Activated CD8-positive, alpha-beta memory T cell treated with anti-CD3 and anti-CD28 coated beads, Interleukin-2, amount 10 ng/mL, durations not matched to agents 7 days and 5 days (primary cell): Measurements from ENCODE around the gene RABGEF1. TPM values are rescaled to one million over a fixed set of nuclear protein-coding genes. Genes with fewer than 3 reads are reported as not detected.
"Not testable (repeated sequence)": the region's sequence is repeated elsewhere in the genome, so short reads cannot be mapped to it uniquely, and the experiment has no call there.

ENCODE experiments used
- ATAC-seq: fragments of 150-1000 bp; cut with Tn5 transposase; one replicate; pipeline ENCODE4 v1.10.0; 2021; ENCODE audit warnings: moderate library complexity
- CTCF ChIA-PET: fragments of 350-600 bp; sonication (Branson Sonifier 250); formaldehyde crosslinking; loops from one replicate; lab custom pipeline; 2021; ENCODE audit warnings: antibody characterized with exemption; lab: Charles Lee
- DNase-seq: peaks from one replicate; pipeline ENCODE4 v3.0.0-alpha.2; 2020
- H3K27ac Mint-ChIP-seq: one replicate; pipeline ENCODE4 v1.8.0; 2021; ENCODE audit warnings: mild to moderate bottlenecking, mixed read lengths
- H3K27me3 Mint-ChIP-seq: one replicate; pipeline ENCODE4 v1.8.0; 2021; ENCODE audit warnings: mixed read lengths
- H3K36me3 Mint-ChIP-seq: one replicate; pipeline ENCODE4 v1.8.0; 2021; ENCODE audit warnings: mild to moderate bottlenecking, mixed read lengths
- H3K4me1 Mint-ChIP-seq: one replicate; pipeline ENCODE4 v1.8.0; 2021; ENCODE audit warnings: mixed read lengths
- H3K4me3 Mint-ChIP-seq: one replicate; pipeline ENCODE4 v1.8.0; 2021; ENCODE audit warnings: mild to moderate bottlenecking, moderate library complexity, mixed read lengths
- H3K9me3 Mint-ChIP-seq: one replicate; pipeline ENCODE4 v1.8.0; 2022; ENCODE audit warnings: low read depth, mixed read lengths
- total RNA-seq, 2 experiments: library from RNA; stranded (reverse); gene quantifications; one replicate each; pipeline ENCODE4 v1.2.3, GENCODE V29; 2021

RABGEF1 gene
- total RNA-seq, 2 experiments from 2014 or later: 21.7 to 25.6 TPM

DNA sequence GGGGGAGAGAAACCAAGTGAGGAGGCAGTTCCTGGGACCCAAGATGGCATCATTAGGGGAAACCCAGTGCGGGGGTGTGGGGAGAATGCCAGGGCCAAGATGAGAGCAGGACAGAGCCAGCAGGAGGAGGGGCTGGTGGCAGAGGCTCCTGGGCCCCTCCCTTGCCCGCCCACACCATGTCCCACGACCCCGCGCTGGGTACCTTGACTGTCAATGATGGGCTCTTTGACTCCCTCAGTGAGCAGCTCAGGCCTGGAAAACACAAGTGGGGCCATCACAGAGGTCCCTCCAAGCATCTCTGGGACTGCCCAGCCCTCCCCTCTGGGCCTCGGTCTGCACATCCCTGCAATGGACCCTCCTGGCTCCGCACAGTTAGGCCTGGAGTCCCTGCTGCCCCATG, 75.4 kb downstream of the RABGEF1 start:
- DNase-seq: no peak
- no peak overlapping the region for H3K4me3 Mint-ChIP-seq
- H3K27me3 Mint-ChIP-seq: no peaks in the 10 kb centered on the region
- no peaks in the 10 kb centered on the region for H3K4me1 Mint-ChIP-seq
- H3K9me3 Mint-ChIP-seq: no peaks in the 10 kb centered on the region
- H3K27ac Mint-ChIP-seq: no peak overlapping the region
- H3K36me3 Mint-ChIP-seq: peaks cover 4% of the 10 kb centered on the region
- CTCF ChIA-PET: no interaction called here
- ATAC-seq: peak; percentile 20

- H3K4me1 Mint-ChIP-seq, H3K27me3 Mint-ChIP-seq, DNase-seq, H3K4me3 Mint-ChIP-seq, H3K27ac Mint-ChIP-seq, H3K36me3 Mint-ChIP-seq, H3K9me3 Mint-ChIP-seq, ATAC-seq: not testable (repeated sequence)
- CTCF ChIA-PET: interaction anchor here (1.6 kb wide), 1 partner anchor 37 kb away, joined by 3 read pairs; no protein-coding TSS in a partner anchor
These were observed 76.1 kb downstream of the RABGEF1 start for GRCh38 chr7:66816658-66817057.

GRCh38 chr7:66817208-66817795, 76.8 kb downstream of the RABGEF1 start:
- ATAC-seq, H3K27ac Mint-ChIP-seq, H3K36me3 Mint-ChIP-seq, H3K4me3 Mint-ChIP-seq, H3K9me3 Mint-ChIP-seq, H3K4me1 Mint-ChIP-seq, H3K27me3 Mint-ChIP-seq, DNase-seq: not testable (repeated sequence)
- CTCF ChIA-PET: interaction anchor here (1.6 kb wide), 1 partner anchor 36 kb away, joined by 3 read pairs; no protein-coding TSS in a partner anchor

GRCh38 chr7:66817956-66818355, 77.4 kb downstream of the RABGEF1 start:
- ATAC-seq, H3K4me3 Mint-ChIP-seq, H3K27me3 Mint-ChIP-seq, H3K36me3 Mint-ChIP-seq, H3K27ac Mint-ChIP-seq, H3K4me1 Mint-ChIP-seq, H3K9me3 Mint-ChIP-seq, DNase-seq: not testable (repeated sequence)
- CTCF ChIA-PET: interaction anchor here (0.7 to 1.6 kb wide), 2 partner anchors 35 to 178 kb away, joined by 3 read pairs; no protein-coding TSS in a partner anchor

DNA sequence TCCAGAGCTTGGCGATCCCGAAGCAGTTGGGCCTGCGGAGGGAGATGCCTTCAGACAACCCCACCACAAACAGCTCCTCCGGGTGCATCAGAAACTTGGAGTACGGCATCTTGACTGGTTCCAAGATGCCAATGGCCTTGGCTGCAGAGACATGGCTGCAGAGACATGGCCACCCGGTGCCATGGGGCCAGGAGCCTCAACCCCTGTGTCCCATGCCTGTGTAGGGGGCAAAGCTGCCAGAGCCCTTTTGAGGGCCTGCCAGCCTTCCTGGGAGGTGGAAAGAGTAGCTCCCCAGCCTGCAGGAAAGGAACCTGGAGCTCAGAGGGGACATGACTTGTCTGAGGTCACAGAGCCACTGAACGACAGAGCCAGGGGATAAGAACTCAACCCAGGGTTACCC, 83.5 kb downstream of the RABGEF1 start:
- no peaks in the 10 kb centered on the region for H3K4me1 Mint-ChIP-seq
- CTCF ChIA-PET: no interaction called here
- H3K27ac Mint-ChIP-seq: no peak overlapping the region
- no peaks in the 10 kb centered on the region for H3K36me3 Mint-ChIP-seq
- no peak for DNase-seq
- H3K9me3 Mint-ChIP-seq: no peaks in the 10 kb centered on the region
- no peak for ATAC-seq
- H3K4me3 Mint-ChIP-seq: no peak overlapping the region
- no peaks in the 10 kb centered on the region for H3K27me3 Mint-ChIP-seq

DNA sequence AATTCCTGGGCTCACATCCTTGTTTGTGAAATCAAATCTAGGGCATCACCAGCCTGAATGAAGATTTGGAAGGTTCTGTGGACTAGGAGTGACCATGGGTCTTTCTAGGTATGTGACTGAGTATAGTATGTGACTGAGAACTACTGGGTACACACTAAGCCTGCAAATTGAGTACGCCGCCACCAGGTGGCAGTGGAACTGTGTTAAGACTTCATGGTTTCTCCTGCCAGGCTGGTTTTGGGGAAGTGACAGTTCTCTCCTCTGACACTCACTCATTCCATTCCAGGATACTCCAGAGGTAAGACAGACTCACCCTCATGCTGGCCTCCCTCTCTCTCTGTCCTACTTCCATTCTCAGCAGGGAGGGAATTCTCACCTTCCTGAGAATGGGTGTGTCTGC, 85.0 kb downstream of the RABGEF1 start:
- H3K27me3 Mint-ChIP-seq, H3K27ac Mint-ChIP-seq, H3K9me3 Mint-ChIP-seq, CTCF ChIA-PET, H3K36me3 Mint-ChIP-seq, H3K4me3 Mint-ChIP-seq, H3K4me1 Mint-ChIP-seq: not testable (repeated sequence)
- peak; percentile 46 for DNase-seq
- ATAC-seq: peak; percentile 36

GRCh38 chr7:66826649-66827048, 86.1 kb downstream of the RABGEF1 start:
- no peak overlapping the region for H3K27ac Mint-ChIP-seq
- CTCF ChIA-PET: no interaction called here
- no peak for ATAC-seq
- no peaks in the 10 kb centered on the region for H3K9me3 Mint-ChIP-seq
- no peaks in the 10 kb centered on the region for H3K4me1 Mint-ChIP-seq
- no peaks in the 10 kb centered on the region for H3K27me3 Mint-ChIP-seq
- no peak overlapping the region for H3K4me3 Mint-ChIP-seq
- no peaks in the 10 kb centered on the region for H3K36me3 Mint-ChIP-seq
- DNase-seq: no peak

- DNase-seq, H3K9me3 Mint-ChIP-seq, H3K27me3 Mint-ChIP-seq, H3K27ac Mint-ChIP-seq, ATAC-seq, H3K4me3 Mint-ChIP-seq, H3K4me1 Mint-ChIP-seq, CTCF ChIA-PET, H3K36me3 Mint-ChIP-seq: not testable (repeated sequence)
These were observed 90.4 kb downstream of the RABGEF1 start for GRCh38 chr7:66830976-66831375.

GRCh38 chr7:66832531-66833351, 92.2 kb downstream of the RABGEF1 start:
- DNase-seq: no peak
- H3K4me1 Mint-ChIP-seq: no peaks in the 10 kb centered on the region
- CTCF ChIA-PET: no interaction called here
- no peak overlapping the region for H3K27ac Mint-ChIP-seq
- no peaks in the 10 kb centered on the region for H3K27me3 Mint-ChIP-seq
- ATAC-seq: no peak
- H3K9me3 Mint-ChIP-seq: no peaks in the 10 kb centered on the region
- H3K4me3 Mint-ChIP-seq: no peak overlapping the region
- H3K36me3 Mint-ChIP-seq: no peaks in the 10 kb centered on the region

DNA sequence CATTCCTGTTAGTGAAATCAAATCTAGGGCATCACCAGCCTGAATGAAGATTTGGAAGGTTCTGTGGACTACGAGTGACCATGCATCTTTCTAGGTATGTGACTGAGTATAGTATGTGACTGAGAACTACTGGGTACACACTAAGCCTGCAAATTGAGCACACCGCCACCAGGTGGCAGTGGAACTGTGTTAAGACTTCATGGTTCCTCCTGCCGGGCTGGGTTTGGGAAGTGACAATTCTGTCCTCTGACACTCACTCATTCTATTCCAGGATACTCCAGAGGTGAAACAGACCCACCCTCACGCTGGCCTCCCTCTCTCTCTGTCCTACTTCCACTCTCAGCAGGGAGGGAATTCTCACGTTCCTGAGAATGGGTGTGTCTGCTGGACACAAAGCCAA, 96.5 kb downstream of the RABGEF1 start:
- no peaks in the 10 kb centered on the region for H3K4me1 Mint-ChIP-seq
- CTCF ChIA-PET: interaction anchor here (1.9 kb wide), 1 partner anchor 68 kb away, joined by 7 read pairs; no protein-coding TSS in a partner anchor
- no peaks in the 10 kb centered on the region for H3K36me3 Mint-ChIP-seq
- H3K4me3 Mint-ChIP-seq: no peak overlapping the region
- ATAC-seq: peak; percentile 53
- no peaks in the 10 kb centered on the region for H3K27me3 Mint-ChIP-seq
- DNase-seq: peak; percentile 51
- H3K27ac Mint-ChIP-seq: no peak overlapping the region
- no peaks in the 10 kb centered on the region for H3K9me3 Mint-ChIP-seq

GRCh38 chr7:66837661-66838060, 97.1 kb downstream of the RABGEF1 start:
- H3K9me3 Mint-ChIP-seq: no peaks in the 10 kb centered on the region
- no peak for DNase-seq
- H3K4me3 Mint-ChIP-seq: no peak overlapping the region
- H3K4me1 Mint-ChIP-seq: no peaks in the 10 kb centered on the region
- no peak overlapping the region for H3K27ac Mint-ChIP-seq
- CTCF ChIA-PET: no interaction called here
- no peaks in the 10 kb centered on the region for H3K27me3 Mint-ChIP-seq
- no peak for ATAC-seq
- H3K36me3 Mint-ChIP-seq: no peaks in the 10 kb centered on the region

GRCh38 chr7:66839814-66840213, 99.3 kb downstream of the RABGEF1 start:
- CTCF ChIA-PET: interaction anchor here (1.2 to 1.4 kb wide), 2 partner anchors 65 to 157 kb away, joined by 3 read pairs; partner anchors contain the start of gene TYW1
- Mint-ChIP-seq H3K4me3 (no peak overlapping the region), H3K27ac (no peak overlapping the region), H3K27me3 (peaks cover 2% of the 10 kb centered on the region), H3K4me1 (peaks cover 11% of the 10 kb centered on the region), H3K36me3 (peaks cover 2% of the 10 kb centered on the region), H3K9me3 (no peaks in the 10 kb centered on the region)
- ATAC-seq (no peak), DNase-seq (no peak)

DNA sequence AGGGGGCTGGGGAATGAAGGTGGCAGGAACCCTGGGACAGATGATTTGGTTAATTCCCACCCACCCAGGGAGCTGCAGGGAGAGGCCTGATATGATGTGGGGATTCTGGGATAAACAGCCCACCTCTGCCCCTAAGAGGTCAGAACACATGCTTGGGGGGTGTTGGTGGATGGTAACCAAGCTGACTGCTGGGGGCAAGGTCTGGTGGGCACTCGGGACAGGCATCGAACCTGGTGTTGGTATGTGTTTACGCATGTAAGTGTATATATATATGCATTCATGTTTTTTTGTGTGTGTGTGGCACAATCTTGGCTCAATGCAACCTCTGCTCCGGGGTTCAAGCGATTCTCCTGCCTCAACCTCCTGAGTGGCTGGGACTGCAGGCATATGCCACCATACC, 99.8 kb downstream of the RABGEF1 start:
- Mint-ChIP-seq H3K4me1 (peaks cover 14% of the 10 kb centered on the region), H3K27me3 (peaks cover 2% of the 10 kb centered on the region), H3K9me3 (no peaks in the 10 kb centered on the region), H3K27ac (no peak overlapping the region), H3K36me3 (peaks cover 2% of the 10 kb centered on the region), H3K4me3 (no peak overlapping the region)
- ATAC-seq (no peak), DNase-seq (no peak)
- CTCF ChIA-PET: interaction anchor here (1.2 to 1.4 kb wide), 2 partner anchors 65 to 156 kb away, joined by 3 read pairs; partner anchors contain the start of gene TYW1

GRCh38 chr7:66841898-66842297, 101.4 kb downstream of the RABGEF1 start:
- H3K4me3 Mint-ChIP-seq: no peak overlapping the region
- DNase-seq: no peak
- H3K27ac Mint-ChIP-seq: no peak overlapping the region
- CTCF ChIA-PET: no interaction called here
- peaks cover 2% of the 10 kb centered on the region for H3K27me3 Mint-ChIP-seq
- no peaks in the 10 kb centered on the region for H3K9me3 Mint-ChIP-seq
- H3K4me1 Mint-ChIP-seq: peaks cover 22% of the 10 kb centered on the region
- no peak for ATAC-seq
- H3K36me3 Mint-ChIP-seq: peaks cover 2% of the 10 kb centered on the region
